BLaER1 treated with 17β-estradiol and CSF1 and Interleukin-3, amounts not matched to agents 10 nM and 100 nM (cell line): ENCODE results near the gene MGP.

Experiments
- H3K27ac ChIP-seq, 11 experiments: shearing (Covaris generic); formaldehyde crosslinking; 2 replicates each; pipeline ENCODE4 v1.8.1; 2022
- H3K27me3 ChIP-seq, 11 experiments: shearing (Covaris generic); formaldehyde crosslinking; 2 replicates each; pipeline ENCODE4 v1.8.1; 2022
- H3K36me3 ChIP-seq, 11 experiments: shearing (Covaris generic); formaldehyde crosslinking; 2 replicates each; pipeline ENCODE4 v1.8.1; 2022
- H3K4me1 ChIP-seq, 10 experiments: shearing (Covaris generic); formaldehyde crosslinking; 2 replicates each; pipeline ENCODE4 v1.8.1; 2022
- H3K4me2 ChIP-seq, 11 experiments: shearing (Covaris generic); formaldehyde crosslinking; 2 replicates each; pipeline ENCODE4 v1.8.1; 2022
- H3K4me3 ChIP-seq, 10 experiments: shearing (Covaris generic); formaldehyde crosslinking; 2 replicates each; pipeline ENCODE4 v1.8.1; 2022
- H3K9ac ChIP-seq, 11 experiments: shearing (Covaris generic); formaldehyde crosslinking; 2 replicates each; pipeline ENCODE4 v1.8.1; 2022
- H3K9me3 ChIP-seq, 11 experiments: shearing (Covaris generic); formaldehyde crosslinking; replicated peaks in 1 of 11; 2 replicates each; pipeline ENCODE4 v1.8.1; 2022
- H4K20me1 ChIP-seq, 11 experiments: shearing (Covaris generic); formaldehyde crosslinking; 2 replicates each; pipeline ENCODE4 v1.8.1; 2022
- Cebpa-rat ChIP-seq, 11 experiments: shearing (Covaris generic); IDR thresholded peaks; 2 replicates each; pipeline ENCODE4 v1.8.1; 2022

Gene MGP

GRCh38 chr12:14906114-14906513, 20.5 kb upstream of the MGP start:
- H3K4me2 ChIP-seq, result no peak overlapping the region
- no peaks in the 10 kb centered on the region for H3K27me3 ChIP-seq
- H3K36me3 ChIP-seq, result peaks cover 0 to 16% (median 4%) of the 10 kb centered on the region in 11 experiments; a peak in 4 of 22 replicates
- no peaks in the 10 kb centered on the region for H4K20me1 ChIP-seq
- TF ChIP-seq Cebpa-rat (IDR thresholded peaks at IDR 0.05), result no peak
- H3K9me3 ChIP-seq, result peaks cover 0 to 6% (median 0%) of the 10 kb centered on the region in 11 experiments; a peak in 3 of 22 replicates
- peaks cover 0 to 18% (median 9%) of the 10 kb centered on the region in 10 experiments; a peak in 13 of 20 replicates for H3K4me1 ChIP-seq
- no peak overlapping the region for H3K27ac ChIP-seq
- H3K9ac ChIP-seq, result no peak overlapping the region
- H3K4me3 ChIP-seq, result no peak overlapping the region

- H3K27ac ChIP-seq, result peak overlapping the region in 1 of 11 experiments; percentile 29; a peak in 1 of 22 replicates
- H4K20me1 ChIP-seq, result no peaks in the 10 kb centered on the region
- no peak overlapping the region for H3K9ac ChIP-seq
- no peak for TF ChIP-seq Cebpa-rat (IDR thresholded peaks at IDR 0.05)
- peaks cover 0 to 16% (median 0%) of the 10 kb centered on the region in 11 experiments; a peak in 2 of 22 replicates for H3K36me3 ChIP-seq
- peaks cover 0 to 6% (median 0%) of the 10 kb centered on the region in 11 experiments; a peak in 2 of 22 replicates for H3K9me3 ChIP-seq
- no peak overlapping the region for H3K4me3 ChIP-seq
- H3K4me2 ChIP-seq, result peak overlapping the region in 7 of 11 experiments; percentile 14 to 27 (median 19); a peak in 10 of 22 replicates
- no peaks in the 10 kb centered on the region for H3K27me3 ChIP-seq
- peaks cover 0 to 18% (median 9%) of the 10 kb centered on the region in 10 experiments; a peak in 13 of 20 replicates for H3K4me1 ChIP-seq
These were observed 19.8 kb upstream of the MGP start for GRCh38 chr12:14905269-14906004.

- Histone ChIP-seq H3K36me3 (peaks cover 0 to 16% (median 0%) of the 10 kb centered on the region in 11 experiments; a peak in 2 of 22 replicates), H3K27me3 (no peaks in the 10 kb centered on the region), H3K9ac (no peak overlapping the region), H3K27ac (no peak overlapping the region), H3K4me1 (peaks cover 0 to 18% (median 9%) of the 10 kb centered on the region in 10 experiments; a peak in 13 of 20 replicates), H3K4me2 (peak overlapping the region in 7 of 11 experiments; percentile 14 to 27 (median 19); a peak in 11 of 22 replicates), H3K4me3 (no peak overlapping the region), H3K9me3 (peaks cover 0 to 6% (median 0%) of the 10 kb centered on the region in 11 experiments; a peak in 2 of 22 replicates), H4K20me1 (no peaks in the 10 kb centered on the region)
- TF ChIP-seq Cebpa-rat (IDR thresholded peaks at IDR 0.05), result no peak
These were observed 19.2 kb upstream of the MGP start for GRCh38 chr12:14904854-14905253.

- Histone ChIP-seq H3K4me2 (no peak overlapping the region), H3K27ac (no peak overlapping the region), H3K4me3 (no peak overlapping the region), H3K4me1 (peaks cover 0 to 18% (median 9%) of the 10 kb centered on the region in 10 experiments; a peak in 13 of 20 replicates), H3K36me3 (peaks cover 0 to 8% (median 0%) of the 10 kb centered on the region in 11 experiments; a peak in 1 of 22 replicates), H3K9ac (no peak overlapping the region), H3K9me3 (peaks cover 0 to 6% (median 0%) of the 10 kb centered on the region in 11 experiments; a peak in 2 of 22 replicates), H3K27me3 (no peaks in the 10 kb centered on the region), H4K20me1 (no peaks in the 10 kb centered on the region)
- TF ChIP-seq Cebpa-rat (IDR thresholded peaks at IDR 0.05), result no peak
These were observed 17.9 kb upstream of the MGP start for GRCh38 chr12:14903386-14904098.

- Histone ChIP-seq H3K4me1 (peaks cover 0 to 18% (median 9%) of the 10 kb centered on the region in 10 experiments; a peak in 13 of 20 replicates), H4K20me1 (no peaks in the 10 kb centered on the region), H3K27me3 (no peaks in the 10 kb centered on the region), H3K4me3 (no peak overlapping the region), H3K36me3 (peaks cover 0 to 5% (median 0%) of the 10 kb centered on the region in 11 experiments; a peak in 1 of 22 replicates), H3K4me2 (no peak overlapping the region), H3K27ac (no peak overlapping the region), H3K9ac (no peak overlapping the region), H3K9me3 (peaks cover 0 to 6% (median 0%) of the 10 kb centered on the region in 11 experiments; a peak in 1 of 22 replicates)
- TF ChIP-seq Cebpa-rat (IDR thresholded peaks at IDR 0.05), result no peak
These were observed 16.8 kb upstream of the MGP start for GRCh38 chr12:14902465-14902864.

- H3K27ac ChIP-seq, result no peak overlapping the region
- no peak overlapping the region for H3K4me3 ChIP-seq
- H3K9ac ChIP-seq, result no peak overlapping the region
- no peaks in the 10 kb centered on the region for H4K20me1 ChIP-seq
- H3K4me2 ChIP-seq, result no peak overlapping the region
- TF ChIP-seq Cebpa-rat (IDR thresholded peaks at IDR 0.05), result no peak
- peaks cover 0 to 6% (median 0%) of the 10 kb centered on the region in 11 experiments; a peak in 1 of 22 replicates for H3K9me3 ChIP-seq
- H3K4me1 ChIP-seq, result peaks cover 0 to 18% (median 9%) of the 10 kb centered on the region in 10 experiments; a peak in 13 of 20 replicates
- H3K27me3 ChIP-seq, result no peaks in the 10 kb centered on the region
- H3K36me3 ChIP-seq, result no peaks in the 10 kb centered on the region
These were observed 15.5 kb upstream of the MGP start for GRCh38 chr12:14901228-14901562.

GRCh38 chr12:14900521-14901227, 15.0 kb upstream of the MGP start:
- no peak overlapping the region for H3K9ac ChIP-seq
- H3K27me3 ChIP-seq, result no peaks in the 10 kb centered on the region
- H3K4me1 ChIP-seq, result peaks cover 0 to 17% (median 9%) of the 10 kb centered on the region in 10 experiments; a peak in 13 of 20 replicates
- no peak overlapping the region for H3K27ac ChIP-seq
- no peaks in the 10 kb centered on the region for H4K20me1 ChIP-seq
- no peaks in the 10 kb centered on the region for H3K36me3 ChIP-seq
- TF ChIP-seq Cebpa-rat (IDR thresholded peaks at IDR 0.05), result 0 out of 22 replicates have a peak, but pooled peaks of 1 of the 11 experiments have one; percentile 18
- H3K9me3 ChIP-seq, result peaks cover 0 to 6% (median 0%) of the 10 kb centered on the region in 11 experiments; a peak in 1 of 22 replicates
- H3K4me2 ChIP-seq, result no peak overlapping the region
- H3K4me3 ChIP-seq, result no peak overlapping the region

- Histone ChIP-seq H3K9me3 (no peaks in the 10 kb centered on the region), H3K4me2 (no peak overlapping the region), H3K9ac (no peak overlapping the region), H4K20me1 (no peaks in the 10 kb centered on the region), H3K27me3 (no peaks in the 10 kb centered on the region), H3K36me3 (no peaks in the 10 kb centered on the region), H3K4me3 (no peak overlapping the region), H3K4me1 (no peaks in the 10 kb centered on the region), H3K27ac (no peak overlapping the region)
- TF ChIP-seq Cebpa-rat (IDR thresholded peaks at IDR 0.05), result no peak
These were observed 11.0 kb upstream of the MGP start for GRCh38 chr12:14896521-14897169.
